GM12872 (cell line): ENCODE data around the gene SLC1A6.

Source experiments
- CTCF ChIP-seq: IDR thresholded peaks from 3 replicates; pipeline ENCODE4 v1.5.1; 2011; ENCODE audit warnings: low read depth, mild to moderate bottlenecking, low read length, moderate library complexity; ENCODE audit not compliant: insufficient read depth

The SLC1A6 gene

GRCh38 chr19:14979476-14980255, at the start of gene SLC1A6:
Gene SLC1A6, minus strand, starts transcription at chr19:14979864. Its CDS starts 6,954 bp downstream, at chr19:14972910.
- no peak for TF ChIP-seq CTCF

- TF ChIP-seq CTCF: no peak
Observed at GRCh38 chr19:15028490-15028889, 48.8 kb upstream of the SLC1A6 start.

GRCh38 chr19:15025217-15025616, 45.6 kb upstream of the SLC1A6 start:
- TF ChIP-seq CTCF: peak; percentile 51; the same call in 2 of the 3 replicates

- no peak for TF ChIP-seq CTCF
Observed at GRCh38 chr19:15022752-15023151, 43.1 kb upstream of the SLC1A6 start.

- no peak for TF ChIP-seq CTCF
Observed at GRCh38 chr19:15021286-15022007, 41.8 kb upstream of the SLC1A6 start.

GRCh38 chr19:15015946-15016542, 36.4 kb upstream of the SLC1A6 start:
- TF ChIP-seq CTCF: no peak

GRCh38 chr19:15014579-15014978, 34.9 kb upstream of the SLC1A6 start:
- TF ChIP-seq CTCF: no peak
